ENCODE data around the gene MACF1. TPM values are rescaled to one million over a fixed set of nuclear protein-coding genes. Genes with fewer than 3 reads are reported as not detected.

MACF1 gene
- total RNA-seq, 6 donors from 2014 or later = 359 to 1,160 (median 531) TPM

DNA sequence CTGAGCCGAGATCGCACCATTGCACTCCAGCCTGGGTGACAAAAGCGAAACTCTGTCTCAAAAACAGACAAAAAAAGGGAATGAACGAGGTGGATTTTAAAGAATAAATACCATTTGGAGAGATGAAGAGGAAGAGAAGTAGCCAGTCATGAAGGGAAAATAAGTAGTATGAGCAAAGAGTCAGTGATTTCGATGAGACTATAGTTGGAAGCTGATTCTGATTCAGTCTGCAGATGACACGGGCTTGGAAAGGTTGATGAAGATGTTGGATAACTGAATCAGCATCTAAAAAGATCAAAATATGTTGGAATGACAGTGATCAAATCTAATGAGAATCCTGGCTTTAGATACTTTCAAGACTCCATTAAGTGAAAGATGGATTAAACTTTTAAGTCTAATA, 23.8 kb downstream of the MACF1 start:
- H3K27ac ChIP-seq = peak overlapping the region in 1 of 4 donors; percentile 34
- H3K36me3 ChIP-seq = peaks cover 0 to 15% (median 1%) of the 10 kb centered on the region in 4 donors
- ATAC-seq (ENCODE audit: low FRiP score in 2 of 2) = no peak
- H3K4me1 ChIP-seq = peaks cover 25 to 47% (median 29%) of the 10 kb centered on the region in 4 donors
- no peak for DNase-seq
- TF ChIP-seq, protein P1, sequence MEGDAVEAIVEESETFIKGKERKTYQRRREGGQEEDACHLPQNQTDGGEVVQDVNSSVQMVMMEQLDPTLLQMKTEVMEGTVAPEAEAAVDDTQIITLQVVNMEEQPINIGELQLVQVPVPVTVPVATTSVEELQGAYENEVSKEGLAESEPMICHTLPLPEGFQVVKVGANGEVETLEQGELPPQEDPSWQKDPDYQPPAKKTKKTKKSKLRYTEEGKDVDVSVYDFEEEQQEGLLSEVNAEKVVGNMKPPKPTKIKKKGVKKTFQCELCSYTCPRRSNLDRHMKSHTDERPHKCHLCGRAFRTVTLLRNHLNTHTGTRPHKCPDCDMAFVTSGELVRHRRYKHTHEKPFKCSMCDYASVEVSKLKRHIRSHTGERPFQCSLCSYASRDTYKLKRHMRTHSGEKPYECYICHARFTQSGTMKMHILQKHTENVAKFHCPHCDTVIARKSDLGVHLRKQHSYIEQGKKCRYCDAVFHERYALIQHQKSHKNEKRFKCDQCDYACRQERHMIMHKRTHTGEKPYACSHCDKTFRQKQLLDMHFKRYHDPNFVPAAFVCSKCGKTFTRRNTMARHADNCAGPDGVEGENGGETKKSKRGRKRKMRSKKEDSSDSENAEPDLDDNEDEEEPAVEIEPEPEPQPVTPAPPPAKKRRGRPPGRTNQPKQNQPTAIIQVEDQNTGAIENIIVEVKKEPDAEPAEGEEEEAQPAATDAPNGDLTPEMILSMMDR (IDR thresholded peaks at IDR 0.05) = no peak
- no peak for TF ChIP-seq EP300 (IDR thresholded peaks at IDR 0.05)
- TF ChIP-seq POLR2AphosphoS5 (IDR thresholded peaks at IDR 0.05) = no peak
- TF ChIP-seq POLR2A (IDR thresholded peaks at IDR 0.05) = no peak
- H3K4me3 ChIP-seq = no peak overlapping the region
- WGBS, 2 donors = 82 to 88% methylated on average over 6 of the region's 6 CpGs
- H3K27me3 ChIP-seq = no peaks in the 10 kb centered on the region
- no peaks in the 10 kb centered on the region for H3K9me3 ChIP-seq

DNA sequence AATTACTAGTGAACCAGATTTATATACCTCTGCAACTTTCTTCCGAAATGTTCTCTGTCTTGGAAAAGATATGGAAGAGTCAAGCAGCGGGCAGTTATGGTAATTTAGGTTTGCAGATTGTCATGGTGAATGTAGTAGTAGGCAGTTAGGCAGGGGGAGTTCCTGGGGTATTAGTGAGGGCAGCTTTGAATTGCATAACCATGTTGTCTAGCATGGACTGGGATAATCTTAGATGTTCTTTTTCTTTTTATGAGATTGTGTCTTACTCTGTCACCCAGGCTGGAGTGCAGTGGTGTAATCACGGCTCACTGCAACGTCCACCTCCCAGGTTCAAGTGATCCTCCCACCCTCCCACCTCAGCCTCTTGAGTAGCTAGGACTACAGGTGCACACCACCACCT, 25.0 kb downstream of the MACF1 start:
- 76% methylated on average over 4 of the region's 4 CpGs for WGBS, 2 donors
- TF ChIP-seq POLR2AphosphoS5 (IDR thresholded peaks at IDR 0.05) (no peak), EP300 (IDR thresholded peaks at IDR 0.05) (no peak), POLR2A (IDR thresholded peaks at IDR 0.05) (no peak)
- TF ChIP-seq, protein P1 (IDR thresholded peaks at IDR 0.05) = no peak
- Histone ChIP-seq H3K4me1 (peaks cover 25 to 42% (median 26%) of the 10 kb centered on the region in 4 donors), H3K36me3 (peaks cover 0 to 18% (median 1%) of the 10 kb centered on the region in 4 donors), H3K4me3 (no peak overlapping the region), H3K9me3 (no peaks in the 10 kb centered on the region), H3K27me3 (no peaks in the 10 kb centered on the region), H3K27ac (peak overlapping the region; percentile 23 to 59 (median 48))
- ATAC-seq (ENCODE audit: low FRiP score in 2 of 2) (no peak), DNase-seq (no peak)

- ATAC-seq (ENCODE audit: low FRiP score in 2 of 2) (peak in 1 of 2 donors; percentile 73), DNase-seq (peak in 1 of 2 donors; percentile 38)
- H3K9me3 ChIP-seq = no peaks in the 10 kb centered on the region
- no peak for TF ChIP-seq POLR2AphosphoS5 (IDR thresholded peaks at IDR 0.05)
- TF ChIP-seq, protein P1 (IDR thresholded peaks at IDR 0.05) = no peak
- no peak for TF ChIP-seq POLR2A (IDR thresholded peaks at IDR 0.05)
- no peak for TF ChIP-seq EP300 (IDR thresholded peaks at IDR 0.05)
- H3K27ac ChIP-seq = peak overlapping the region; percentile 41 to 59 (median 50)
- H3K27me3 ChIP-seq = no peaks in the 10 kb centered on the region
- peaks cover 0 to 18% (median 1%) of the 10 kb centered on the region in 4 donors for H3K36me3 ChIP-seq
- H3K4me1 ChIP-seq = peaks cover 25 to 41% (median 26%) of the 10 kb centered on the region in 4 donors
- no peak overlapping the region for H3K4me3 ChIP-seq
- 50 to 51% methylated on average over 9 of the region's 9 CpGs for WGBS, 2 donors
Observed at GRCh38 chr1:39230261-39231190, 26.0 kb downstream of the MACF1 start.

DNA sequence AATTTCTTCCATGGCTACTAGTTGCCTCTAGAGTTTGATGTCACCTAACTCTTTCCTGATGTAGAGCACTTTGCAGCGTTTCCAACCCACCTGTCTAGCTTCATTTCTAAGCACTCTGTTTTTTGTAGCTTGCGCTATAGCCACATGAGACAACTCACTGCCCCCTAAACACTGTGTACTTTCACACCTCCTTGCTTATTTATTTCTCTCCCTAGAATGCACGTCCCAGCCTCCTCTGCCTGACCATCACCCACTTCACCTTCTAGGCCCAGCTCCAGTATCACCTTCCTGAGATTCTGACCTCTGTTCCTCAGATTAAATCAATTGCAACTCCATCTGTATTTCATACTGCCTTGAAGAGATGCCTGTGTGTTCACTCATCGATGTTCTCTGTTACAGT, 32.5 kb downstream of the MACF1 start:
- H3K27me3 ChIP-seq = no peaks in the 10 kb centered on the region
- ATAC-seq (ENCODE audit: low FRiP score in 2 of 2) = no peak
- peak overlapping the region in 2 of 4 donors; percentile 3 to 26 for H3K27ac ChIP-seq
- 74 to 82% methylated on average over 4 of the region's 4 CpGs for WGBS, 2 donors
- no peak for DNase-seq
- H3K4me1 ChIP-seq = peaks cover 11 to 28% (median 21%) of the 10 kb centered on the region in 4 donors
- no peak overlapping the region for H3K4me3 ChIP-seq
- TF ChIP-seq, protein P1 (IDR thresholded peaks at IDR 0.05) = no peak
- no peak for TF ChIP-seq POLR2A (IDR thresholded peaks at IDR 0.05)
- no peak for TF ChIP-seq POLR2AphosphoS5 (IDR thresholded peaks at IDR 0.05)
- TF ChIP-seq EP300 (IDR thresholded peaks at IDR 0.05) = no peak
- H3K9me3 ChIP-seq = no peaks in the 10 kb centered on the region
- H3K36me3 ChIP-seq = peaks cover 3 to 25% (median 7%) of the 10 kb centered on the region in 4 donors
